H1 (cell line): ENCODE data around the gene CAMK2G. TPM values are rescaled to one million over a fixed set of nuclear protein-coding genes. Genes with fewer than 3 reads are reported as not detected.

ENCODE experiments used
- CTCF ChIA-PET: fragments of 300-600 bp; sonication (Branson Sonifier 250); formaldehyde crosslinking; loops from one replicate; lab custom pipeline; 2021; ENCODE audit not compliant: partially characterized antibody; lab: Charles Lee
- POLR2A ChIA-PET: fragments of 300-600 bp; sonication (Branson Sonifier 250); formaldehyde crosslinking; loops from one replicate; lab custom pipeline; 2021; ENCODE audit warnings: inconsistent platforms; ENCODE audit not compliant: partially characterized antibody; lab: Charles Lee
- DNase-seq, 2 experiments: peaks; one replicate each; pipeline versions ENCODE4 v3.0.0 to v3.0.0-alpha.2; 2010 to 2022; ENCODE audit warnings: low spot score in 2 of 2, low read depth in 1 of 2, mixed read lengths in 1 of 2
- FAIRE-seq: peaks from 2 replicates; lab custom pipeline; 2011; peaks lifted over from hg19 to GRCh38; lab: Jason Lieb, UNC
- H2AFZ ChIP-seq: 2 replicates; pipeline ENCODE4 v1.8.1; 2012; ENCODE audit warnings: low read length, inconsistent platforms
- H2AK5ac ChIP-seq: 2 replicates; pipeline ENCODE4 v1.6.1; 2013; ENCODE audit warnings: low read depth, low read length
- H2BK120ac ChIP-seq: replicated peaks from 2 replicates; pipeline ENCODE3; 2013; ENCODE audit warnings: low read depth, low read length, inconsistent platforms
- H2BK12ac ChIP-seq: 2 replicates; pipeline ENCODE4 v1.6.1; 2013; ENCODE audit warnings: low read depth, low read length
- H2BK15ac ChIP-seq: 2 replicates; pipeline ENCODE4 v1.6.1; 2013; ENCODE audit warnings: low read length
- H2BK20ac ChIP-seq: 2 replicates; pipeline ENCODE4 v1.6.1; 2013; ENCODE audit warnings: low read length
- H2BK5ac ChIP-seq: 2 replicates; pipeline ENCODE4 v1.6.1; 2013; ENCODE audit warnings: low read depth, low read length
- H3K14ac ChIP-seq: 2 replicates; pipeline ENCODE4 v1.6.1; 2013; ENCODE audit warnings: inconsistent platforms; ENCODE audit not compliant: insufficient read length
- H3K18ac ChIP-seq: 2 replicates; pipeline ENCODE4 v1.6.1; 2013; ENCODE audit warnings: low read length; ENCODE audit errors: extremely low read depth
- H3K23ac ChIP-seq: 2 replicates; pipeline ENCODE4 v1.6.1; 2013; ENCODE audit warnings: inconsistent platforms; ENCODE audit not compliant: insufficient read length
- H3K23me2 ChIP-seq: 2 replicates; pipeline ENCODE4 v1.6.1; 2013; ENCODE audit warnings: low read depth, low read length
- H3K27ac ChIP-seq: 2 replicates; pipeline ENCODE4 v1.6.1; 2011; ENCODE audit warnings: low read depth, low read length, inconsistent platforms
- H3K27me3 ChIP-seq, 4 experiments: replicated peaks in 1 of 4; 1 replicate in 1 of 4; 2 replicates in 3 of 4; pipeline versions ENCODE4 v1.6.1 to v1.8.1; 2011 to 2013; ENCODE audit warnings: low read length in 3 of 4, mild to moderate bottlenecking in 3 of 4, inconsistent platforms in 2 of 4, mixed read lengths in 2 of 4, moderate library complexity in 1 of 4; ENCODE audit not compliant: control insufficient read depth in 3 of 4, insufficient read depth in 3 of 4; ENCODE audit errors: extremely low read depth in 1 of 4
- H3K36me3 ChIP-seq, 4 experiments: 2 replicates each; pipeline versions ENCODE4 v1.6.1 to v1.8.1; 2011 to 2013; ENCODE audit warnings: mild to moderate bottlenecking in 4 of 4, low read length in 3 of 4, moderate library complexity in 2 of 4, control low read depth in 1 of 4, inconsistent platforms in 1 of 4; ENCODE audit not compliant: insufficient read depth in 4 of 4, control insufficient read depth in 2 of 4
- H3K4ac ChIP-seq: replicated peaks from 2 replicates; pipeline ENCODE3; 2013; ENCODE audit warnings: low read length, low read depth, mixed read lengths, inconsistent platforms; ENCODE audit not compliant: insufficient read length
- H3K4me1 ChIP-seq, 4 experiments: replicated peaks in 1 of 4; 1 replicate in 1 of 4; 2 replicates in 3 of 4; pipeline versions ENCODE4 v1.6.1 to v1.8.1; 2011 to 2013; ENCODE audit warnings: low read length in 3 of 4, inconsistent platforms in 2 of 4, mixed read lengths in 1 of 4; ENCODE audit not compliant: insufficient read depth in 4 of 4, control insufficient read depth in 3 of 4
- H3K4me2 ChIP-seq, 2 experiments: 2 replicates each; pipeline versions ENCODE4 v1.6.1 to v1.8.1; 2011 to 2013; ENCODE audit warnings: low read depth in 2 of 2, low read length in 2 of 2, control low read depth in 1 of 2, inconsistent platforms in 1 of 2, mild to moderate bottlenecking in 1 of 2; ENCODE audit not compliant: insufficient read depth in 1 of 2
- H3K4me3 ChIP-seq, 4 experiments: fragments of 200-600, 300-600 bp in 1 of 4; sonication (generic), shearing (Covaris generic), sonication (Bioruptor Twin) in 1 of 4; 2 replicates each; pipeline versions ENCODE4 v1.5.1 to v1.8.1; 2011 to 2016; ENCODE audit warnings: low read length in 4 of 4, low read depth in 3 of 4, control low read depth in 2 of 4, inconsistent platforms in 2 of 4, mild to moderate bottlenecking in 2 of 4, mixed read lengths in 1 of 4, moderate library complexity in 1 of 4; ENCODE audit not compliant: insufficient read depth in 2 of 4; ENCODE audit errors: extremely low read depth in 1 of 4
- H3K56ac ChIP-seq: replicated peaks from 2 replicates; pipeline ENCODE3; 2013; ENCODE audit warnings: low read depth, mild to moderate bottlenecking, mixed read lengths, low read length, inconsistent platforms; ENCODE audit not compliant: insufficient read length
- H3K79me1 ChIP-seq: 2 replicates; pipeline ENCODE4 v1.6.1; 2013; ENCODE audit warnings: low read depth, low read length, control low read depth
- H3K79me2 ChIP-seq, 2 experiments: 2 replicates each; pipeline versions ENCODE4 v1.6.1 to v1.8.1; 2012 to 2013; ENCODE audit warnings: low read length in 2 of 2, mild to moderate bottlenecking in 2 of 2, inconsistent platforms in 1 of 2; ENCODE audit not compliant: insufficient read depth in 2 of 2, control insufficient read depth in 1 of 2
- H3K9ac ChIP-seq, 4 experiments: replicated peaks in 1 of 4; 1 replicate in 1 of 4; 2 replicates in 3 of 4; pipeline versions ENCODE4 v1.6.1 to v1.8.1; 2011 to 2013; ENCODE audit warnings: low read depth in 3 of 4, low read length in 3 of 4, control low read depth in 2 of 4, mild to moderate bottlenecking in 2 of 4, moderate library complexity in 2 of 4, inconsistent platforms in 1 of 4; ENCODE audit errors: extremely low read depth in 1 of 4
- H3K9me3 ChIP-seq, 2 experiments: 2 replicates each; pipeline versions ENCODE4 v1.6.1 to v1.8.1; 2012 to 2013; ENCODE audit warnings: mild to moderate bottlenecking in 2 of 2, moderate library complexity in 2 of 2, control low read depth in 1 of 2, inconsistent platforms in 1 of 2, low read depth in 1 of 2, low read length in 1 of 2, mixed read lengths in 1 of 2; ENCODE audit not compliant: insufficient read depth in 2 of 2
- H4K20me1 ChIP-seq, 2 experiments: replicated peaks in 1 of 2; 2 replicates each; pipeline versions ENCODE3 to v1.8.1; 2011 to 2013; ENCODE audit warnings: inconsistent platforms in 2 of 2, low read length in 2 of 2, mild to moderate bottlenecking in 1 of 2; ENCODE audit not compliant: insufficient read depth in 2 of 2, control insufficient read depth in 1 of 2
- H4K5ac ChIP-seq: 2 replicates; pipeline ENCODE4 v1.6.1; 2013; ENCODE audit warnings: low read length, low read depth, mixed read lengths, inconsistent platforms; ENCODE audit not compliant: insufficient read length
- H4K8ac ChIP-seq: 2 replicates; pipeline ENCODE4 v1.8.0; 2013; ENCODE audit warnings: mild to moderate bottlenecking, moderate library complexity, low read length, inconsistent platforms; ENCODE audit not compliant: insufficient read depth; ENCODE audit errors: extremely low read depth
- H4K91ac ChIP-seq: replicated peaks from 2 replicates; pipeline ENCODE3; 2013; ENCODE audit warnings: low read length, mixed read lengths, inconsistent platforms; ENCODE audit not compliant: insufficient read length
- ASH2L ChIP-seq: fragments of 200-600, 300-600 bp; sonication (generic); IDR thresholded peaks from one replicate; pipeline ENCODE4 v1.7.1; 2017; ENCODE audit warnings: low read length
- ATF2 ChIP-seq: IDR thresholded peaks from 2 replicates; pipeline ENCODE4 v1.6.1; 2012; ENCODE audit warnings: low read length, inconsistent platforms
- POU5F1 ChIP-seq: IDR thresholded peaks from 2 replicates; pipeline ENCODE4 v1.6.1; 2011; ENCODE audit warnings: low read depth, mild to moderate bottlenecking, low read length, moderate library complexity
- TAF1 ChIP-seq: IDR thresholded peaks from 2 replicates; pipeline ENCODE4 v1.6.1; 2011; ENCODE audit warnings: mild to moderate bottlenecking, low read depth, low read length
- WGBS, 2 experiments: shearing (Covaris generic) in 1 of 2; methylation state at CpG; one replicate each; pipeline versions ENCODE4 v1.1.6 to v1.1.7; 2013 to 2015; ENCODE audit warnings: low lambda C conversion rate in 2 of 2, mixed read lengths in 2 of 2, inconsistent platforms in 1 of 2, low coverage in 1 of 2, missing lambda C conversion rate in 1 of 2; ENCODE audit not compliant: insufficient replicate concordance in 2 of 2, insufficient coverage in 1 of 2, insufficient read length in 1 of 2; ENCODE audit errors: extremely low coverage in 1 of 2, missing lambda C conversion rate in 1 of 2; 5-methylcytosine and 5-hydroxymethylcytosine counted together
- polyA plus RNA-seq, 7 experiments: library from polyadenylated mRNA; depleted of rRNA in 3 of 7; stranded (reverse) in 5 of 7; unstranded in 2 of 7; fragments of >200 nt in 5 of 7; fragments of 200-250 nt in 2 of 7; gene quantifications; 1 replicate in 5 of 7; 2 replicates in 1 of 7; 4 replicates in 1 of 7; pipeline versions ENCODE4 v1.2.1 to v1.2.3, GENCODE V29; 2011 to 2013; ENCODE audit warnings: missing spikeins in 2 of 7, mixed read lengths in 2 of 7
- total RNA-seq: library from RNA; stranded (reverse); fragmentation: NEBNext Ultra II Directional; extraction: Animal tissue kit (Norgen Biotek cat#: 25700); gene quantifications from 2 replicates; pipeline ENCODE4 v1.2.1, GENCODE V29; 2021

The CAMK2G gene
- total and polyA plus RNA-seq, 2 of the 8 experiments (the other 6 are each of a cell fraction or from before 2014, with no cell fraction given), result 28.9 to 31.7 TPM

- TF ChIP-seq TAF1, result no peak
- TF ChIP-seq POU5F1, result no peak
- TF ChIP-seq ASH2L, result no peak
- no peak for TF ChIP-seq ATF2
- TF ChIP-seq, all 59 proteins: peak for 0
- no peak overlapping the region for H3K4ac ChIP-seq
- no peak for DNase-seq
- H3K23me2 ChIP-seq, result 0 out of 2 replicates have a peak, but pooled peaks cover 6% of the 10 kb centered on the region
- H3K27me3 ChIP-seq, result no peaks in the 10 kb centered on the region
- POLR2A ChIA-PET, result interaction anchor here (0.5 to 12.1 kb wide), 7 partner anchors 8 to 62 kb away, joined by 3 to 137 read pairs (median 3); partner anchors contain the start of genes CHCHD1, NDST2 and ZSWIM8
- FAIRE-seq, result no peak
- H3K14ac ChIP-seq, result no peak overlapping the region
- H3K79me2 ChIP-seq, result no peaks in the 10 kb centered on the region
- H3K4me1 ChIP-seq, result no peaks in the 10 kb centered on the region
- H3K4me3 ChIP-seq, result no peak overlapping the region
- no peak overlapping the region for H2BK15ac ChIP-seq
- no peak overlapping the region for H2BK20ac ChIP-seq
- H2BK12ac ChIP-seq, result no peak overlapping the region
- H2AFZ ChIP-seq, result no peak overlapping the region
- no peak overlapping the region for H4K91ac ChIP-seq
- no peak overlapping the region for H3K9ac ChIP-seq
- no peak overlapping the region for H4K5ac ChIP-seq
- H3K56ac ChIP-seq, result no peak overlapping the region
- CTCF ChIA-PET, result no interaction called here
- H3K27ac ChIP-seq, result no peak overlapping the region
- peaks cover 0 to 7% of the 10 kb centered on the region in 2 experiments for H4K20me1 ChIP-seq
- H2BK120ac ChIP-seq, result no peak overlapping the region
- no peaks in the 10 kb centered on the region for H3K79me1 ChIP-seq
- no peak overlapping the region for H2BK5ac ChIP-seq
- no peak overlapping the region; the same call in 1 of the 2 replicates for H4K8ac ChIP-seq
- H2AK5ac ChIP-seq, result no peak overlapping the region
- H3K9me3 ChIP-seq, result no peaks in the 10 kb centered on the region
- no peak overlapping the region for H3K4me2 ChIP-seq
- WGBS, 2 experiments, result 88% methylated on average over 2 of the region's 5 CpGs; no CpG with 5 or more reads in 1 of the 2 experiments
- H3K23ac ChIP-seq, result no peak overlapping the region
- peaks cover 8 to 31% (median 20%) of the 10 kb centered on the region in 4 experiments; a peak in 7 of 8 replicates for H3K36me3 ChIP-seq
- no peak overlapping the region for H3K18ac ChIP-seq
Measured at GRCh38 chr10:73793456-73793855, 80.9 kb downstream of the CAMK2G start.
